HG02973 (cell line): Measurements from ENCODE around the gene COL20A1.

ENCODE experiments used
- ATAC-seq: cut with Tn5 transposase; IDR thresholded peaks from one replicate; pipeline ENCODE4 v1.9.1; 2021; ENCODE audit warnings: moderate library complexity; ENCODE audit not compliant: unreplicated experiment

The COL20A1 gene

DNA sequence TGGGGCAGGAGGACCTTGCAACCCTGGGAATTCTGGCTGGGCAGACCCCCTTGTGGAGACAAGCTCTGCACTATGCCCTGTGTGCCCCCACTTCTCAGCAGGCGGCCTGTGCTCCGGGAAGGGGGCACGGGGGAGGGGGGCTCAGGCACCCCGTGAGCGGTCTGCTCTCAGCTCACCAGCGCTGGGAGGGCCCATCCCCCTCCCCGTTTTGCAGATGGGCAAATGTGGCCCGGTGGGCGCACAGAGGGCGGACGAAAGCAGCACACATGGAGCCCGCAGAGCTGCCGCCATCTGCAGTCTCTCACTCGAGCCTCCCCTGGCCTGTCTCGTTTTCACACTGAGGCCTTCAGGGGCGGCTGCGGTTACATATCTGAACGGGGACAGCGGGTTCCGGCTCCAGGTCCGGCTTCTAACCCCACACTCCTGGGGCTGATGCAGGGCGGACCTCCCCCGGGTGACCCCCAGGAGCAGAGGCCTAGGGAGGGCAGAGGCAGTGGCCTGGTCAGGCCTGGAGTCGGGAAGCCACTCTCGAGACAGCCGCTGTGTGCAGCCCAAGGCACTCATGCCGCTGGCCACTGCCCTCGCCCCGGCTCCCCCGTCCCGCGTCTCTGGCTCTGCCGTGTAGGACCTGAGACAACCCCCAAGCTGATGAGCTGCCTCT lies 54.2 kb downstream of the COL20A1 start:
- no peak for ATAC-seq

DNA sequence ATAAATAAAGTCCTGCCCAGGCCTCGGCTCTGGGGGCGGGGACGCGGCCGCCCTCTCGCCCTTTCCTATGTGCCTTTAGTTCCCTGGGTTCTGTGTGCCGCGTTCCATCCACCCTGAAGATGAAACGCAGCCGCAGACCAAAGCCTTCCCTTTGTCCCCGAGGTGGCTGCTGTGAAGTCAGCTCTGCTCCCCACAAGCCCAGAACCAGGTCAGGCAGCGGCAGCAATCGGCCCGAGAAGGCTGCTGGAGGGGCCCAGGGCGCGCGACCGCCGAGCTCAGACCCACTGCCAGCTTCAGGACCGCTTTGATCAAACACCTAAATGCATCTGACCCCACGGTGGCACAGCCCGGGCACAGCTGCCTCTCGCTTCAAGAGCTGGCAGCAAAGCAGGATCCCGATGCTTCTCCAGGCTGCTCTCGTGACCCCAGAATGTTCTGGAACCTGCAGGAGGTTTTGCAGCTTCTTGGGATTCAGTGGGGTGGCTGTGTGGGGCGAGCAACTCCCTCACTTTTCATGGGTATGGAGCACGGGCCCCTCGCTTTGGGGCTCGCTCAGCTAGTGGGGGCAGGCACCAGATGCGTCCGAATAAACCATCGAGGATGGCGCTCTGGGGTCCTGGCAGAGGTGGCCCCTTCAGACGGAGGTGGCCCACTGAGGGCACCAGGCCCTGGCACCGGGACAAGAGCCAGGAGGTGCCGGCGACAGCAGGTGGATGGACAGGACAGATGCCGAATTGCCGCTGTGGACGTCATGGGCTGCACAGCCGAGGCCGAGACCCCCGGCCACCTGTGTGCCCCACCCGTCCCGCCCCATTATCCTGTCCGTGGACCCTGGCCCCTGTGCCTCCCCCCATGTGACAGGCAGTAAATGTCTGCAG lies 55.2 kb downstream of the COL20A1 start:
- no peak for ATAC-seq

- ATAC-seq, result no peak
Observed at GRCh38 chr20:63348828-63349515, 56.0 kb downstream of the COL20A1 start.

DNA sequence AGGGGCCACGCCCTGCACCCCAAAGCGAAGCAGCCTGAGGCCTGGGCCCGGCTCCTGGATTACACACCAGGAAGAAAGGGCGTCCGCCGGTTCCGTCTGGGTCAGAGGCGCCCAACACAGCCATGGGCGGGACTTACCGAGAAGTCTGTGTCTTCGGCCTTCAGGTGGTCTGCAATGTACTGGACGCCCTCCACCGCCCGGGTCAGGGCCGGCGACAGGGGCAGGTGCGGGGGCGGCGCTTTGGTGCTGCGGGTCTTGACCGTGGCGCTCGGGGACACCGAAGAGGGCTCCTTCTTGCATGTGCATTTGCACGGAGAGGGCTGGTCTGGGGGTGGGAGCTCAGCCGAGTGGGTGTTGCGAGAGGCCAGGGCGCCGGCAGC lies 56.5 kb downstream of the COL20A1 start:
- no peak for ATAC-seq

- ATAC-seq, result no peak
Observed at GRCh38 chr20:63350196-63350595, 57.2 kb downstream of the COL20A1 start.

GRCh38 chr20:63350597-63351325 lies 57.8 kb downstream of the COL20A1 start:
- ATAC-seq, result no peak

DNA sequence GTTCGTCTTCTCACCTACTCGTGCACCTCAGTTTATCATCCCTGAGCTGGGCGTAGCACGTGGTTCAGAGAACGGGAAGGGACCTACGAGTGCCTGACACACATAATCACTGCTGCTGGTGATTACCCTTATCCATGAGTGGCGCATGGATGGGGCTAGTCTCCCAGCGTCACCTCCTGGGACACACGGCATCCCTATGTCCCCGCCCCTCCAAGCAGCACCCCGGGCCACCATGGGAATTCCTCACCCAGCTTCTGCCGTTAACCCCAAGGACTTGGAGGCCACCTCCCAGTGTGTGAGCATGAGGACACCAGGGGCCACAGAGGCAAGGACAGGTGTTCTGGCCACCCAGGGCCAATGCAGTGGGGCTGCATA lies 58.3 kb downstream of the COL20A1 start:
- ATAC-seq, result no peak

GRCh38 chr20:63351811-63352591 lies 59.0 kb downstream of the COL20A1 start:
- ATAC-seq, result no peak

GRCh38 chr20:63352811-63353221 lies 59.8 kb downstream of the COL20A1 start:
- no peak for ATAC-seq

DNA sequence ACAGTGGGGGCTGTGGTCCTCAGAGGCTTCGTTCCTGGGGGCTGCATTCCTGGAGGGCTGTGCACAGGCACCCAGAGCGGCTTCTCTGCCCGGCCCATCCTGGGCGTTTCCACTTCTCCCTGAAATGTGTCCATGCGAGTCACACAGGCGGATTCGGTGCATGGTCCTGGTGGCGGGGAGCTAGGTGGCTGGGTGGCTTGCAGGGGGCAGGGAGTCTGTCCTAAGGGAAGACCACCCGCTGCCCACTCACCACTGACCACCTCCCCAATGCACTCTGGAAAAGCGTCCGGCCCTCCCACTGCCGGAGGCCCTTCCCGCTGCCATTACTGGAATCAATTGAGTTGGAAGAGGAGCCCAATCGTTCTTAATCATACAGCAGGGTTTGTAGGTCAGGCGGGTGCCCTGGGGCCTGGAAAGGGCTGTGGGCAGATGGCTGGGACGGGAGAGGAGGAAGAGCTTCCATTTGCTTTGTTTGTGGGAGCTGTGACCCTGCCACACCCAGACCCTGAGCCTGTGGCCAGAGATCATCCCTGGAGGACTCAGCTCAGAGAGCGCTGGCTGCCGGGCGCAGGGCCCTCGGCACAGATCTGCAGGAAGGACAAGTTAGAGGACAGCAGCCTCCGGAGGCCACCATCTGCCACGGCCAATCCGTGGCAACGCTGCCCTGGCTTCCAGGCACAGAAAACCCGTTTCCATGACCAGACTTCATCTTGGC lies 61.8 kb downstream of the COL20A1 start:
- ATAC-seq, result no peak

- no peak for ATAC-seq
Observed at GRCh38 chr20:63355781-63356295, 62.9 kb downstream of the COL20A1 start.

DNA sequence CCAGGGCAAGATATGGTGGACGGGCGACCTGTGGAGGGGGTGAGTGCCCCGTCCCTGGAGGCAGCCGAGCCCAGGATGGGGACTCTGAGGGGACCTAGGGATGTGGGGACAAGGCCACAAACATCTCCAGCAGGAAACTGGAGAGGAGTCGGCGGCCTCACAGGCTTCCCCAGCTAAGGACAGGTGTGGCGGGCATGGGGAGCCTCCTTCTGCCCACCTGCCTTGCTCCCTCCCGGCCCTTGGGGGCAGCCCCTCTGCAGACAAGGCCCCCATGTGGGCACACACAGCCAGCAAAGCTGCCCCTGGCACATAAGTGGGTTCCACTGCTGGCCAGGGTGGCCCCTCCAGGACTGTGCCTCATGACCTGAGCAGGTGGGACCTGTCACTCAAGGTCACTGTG lies 63.5 kb downstream of the COL20A1 start:
- ATAC-seq, result no peak

GRCh38 chr20:63356931-63357879 lies 64.2 kb downstream of the COL20A1 start:
- no peak for ATAC-seq

DNA sequence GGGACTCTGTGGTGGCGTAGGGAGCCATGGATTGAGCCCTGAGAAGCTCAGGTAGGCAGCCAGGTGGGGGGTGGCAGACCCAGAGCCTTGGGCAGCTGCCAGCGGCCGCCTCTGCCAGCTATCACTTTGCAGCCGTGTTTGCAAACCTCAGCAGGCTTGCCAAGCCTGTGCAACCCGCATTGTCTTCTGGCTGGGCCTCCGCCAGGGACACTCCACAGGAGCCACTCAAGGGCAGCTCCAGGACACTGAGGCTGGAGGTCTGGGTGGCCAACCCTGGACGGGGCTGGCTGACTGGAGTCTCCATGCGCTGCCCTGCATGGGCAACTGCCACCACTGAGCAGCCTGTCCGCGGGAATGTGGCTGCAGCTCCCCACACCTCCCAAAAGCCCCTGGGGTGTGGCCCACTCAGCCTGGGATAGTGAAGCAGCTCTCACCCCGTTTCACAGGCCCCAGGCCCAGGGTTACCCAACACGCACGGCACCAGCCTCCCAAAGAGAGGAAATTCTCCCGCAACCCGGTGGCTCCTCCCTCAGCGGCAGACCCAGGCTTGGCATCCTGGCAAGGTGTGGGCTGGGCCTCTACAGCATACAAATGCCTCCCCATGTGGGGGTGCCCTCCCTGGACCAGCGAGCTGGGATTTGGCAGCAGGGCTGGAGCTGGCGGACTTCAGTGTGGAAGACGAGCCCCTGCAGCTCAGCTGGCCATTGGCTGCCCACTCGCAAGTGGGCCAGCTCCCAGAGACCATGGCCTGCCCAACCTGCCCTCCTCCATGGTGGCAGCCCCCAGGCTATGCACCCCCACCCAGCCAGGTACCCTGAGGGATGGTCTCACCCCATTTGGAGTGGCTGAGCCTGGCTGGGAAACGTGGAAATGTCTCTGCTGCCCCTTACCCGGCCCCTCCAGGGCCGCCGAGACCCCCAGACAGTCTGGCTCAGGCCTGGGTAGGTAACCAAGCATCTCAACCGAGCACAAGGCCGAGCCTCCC lies 65.2 kb downstream of the COL20A1 start:
- ATAC-seq, result no peak

GRCh38 chr20:63359164-63359934 lies 66.4 kb downstream of the COL20A1 start:
- ATAC-seq, result no peak
